Measurements from ENCODE around the gene MYO5C. TPM values are rescaled to one million over a fixed set of nuclear protein-coding genes. Genes with fewer than 3 reads are reported as not detected.

The MYO5C gene
- total RNA-seq, 1 donor from 2014 or later = 4.5 TPM

- TF ChIP-seq EZH2 (IDR thresholded peaks at IDR 0.05; ENCODE audit: insufficient read depth, low read length) (no peak), CTCF (IDR thresholded peaks at IDR 0.05; ENCODE audit: insufficient read depth, low read depth, low read length) (no peak)
- H3K4me3 Mint-ChIP-seq (ENCODE audit: unreplicated experiment) = peak overlapping the region; percentile 45
- H3K27me3 Mint-ChIP-seq (ENCODE audit: low read depth, unreplicated experiment) = no peaks in the 10 kb centered on the region
- Histone ChIP-seq H3K4me3 (ENCODE audit: insufficient read depth, low read depth, low read length) (no peak overlapping the region), H3K9me3 (ENCODE audit: insufficient read depth, low read depth, low read length) (no peaks in the 10 kb centered on the region), H3K36me3 (ENCODE audit: insufficient read depth, low read length) (peaks cover 5% of the 10 kb centered on the region), H3K4me1 (ENCODE audit: insufficient read depth, low read length) (peaks cover 16% of the 10 kb centered on the region), H3K27me3 (ENCODE audit: insufficient read depth, low read length) (no peaks in the 10 kb centered on the region), H4K20me1 (ENCODE audit: insufficient read depth, low read length) (no peaks in the 10 kb centered on the region), H2AFZ (ENCODE audit: low read depth, low read length) (no peak overlapping the region), H3K4me2 (ENCODE audit: low read length) (peak overlapping the region; percentile 72), H3K9ac (ENCODE audit: low read length) (peak overlapping the region; percentile 61), H3K27ac (ENCODE audit: low read depth, low read length) (peak overlapping the region; percentile 63), H3K79me2 (ENCODE audit: insufficient read depth, low read length) (no peaks in the 10 kb centered on the region)
- DNase-seq (ENCODE audit: low read depth) (peak; percentile 75), FAIRE-seq (peak; percentile 65)
- no peaks in the 10 kb centered on the region for H3K9me3 Mint-ChIP-seq (ENCODE audit: unreplicated experiment)
- H3K4me1 Mint-ChIP-seq (ENCODE audit: low read depth, unreplicated experiment) = peaks cover 34% of the 10 kb centered on the region
- H3K27ac Mint-ChIP-seq (ENCODE audit: unreplicated experiment) = peak overlapping the region; percentile 77
- no peaks in the 10 kb centered on the region for H3K36me3 Mint-ChIP-seq (ENCODE audit: low read depth, unreplicated experiment)
Observed at GRCh38 chr15:52337198-52337853, 41.7 kb upstream of the MYO5C start.

GRCh38 chr15:52336529-52336928, 40.9 kb upstream of the MYO5C start:
- no peak overlapping the region for H3K4me3 Mint-ChIP-seq (ENCODE audit: unreplicated experiment)
- H3K9ac ChIP-seq (ENCODE audit: low read length) = no peak overlapping the region
- H3K27ac Mint-ChIP-seq (ENCODE audit: unreplicated experiment) = peak overlapping the region; percentile 77
- peak overlapping the region; percentile 72 for H3K4me2 ChIP-seq (ENCODE audit: low read length)
- DNase-seq (ENCODE audit: low read depth) = no peak
- no peak overlapping the region for H3K27ac ChIP-seq (ENCODE audit: low read depth, low read length)
- H4K20me1 ChIP-seq (ENCODE audit: insufficient read depth, low read length) = no peaks in the 10 kb centered on the region
- peaks cover 36% of the 10 kb centered on the region for H3K4me1 Mint-ChIP-seq (ENCODE audit: low read depth, unreplicated experiment)
- H3K9me3 Mint-ChIP-seq (ENCODE audit: unreplicated experiment) = no peaks in the 10 kb centered on the region
- no peak overlapping the region for H3K4me3 ChIP-seq (ENCODE audit: insufficient read depth, low read depth, low read length)
- TF ChIP-seq CTCF (IDR thresholded peaks at IDR 0.05; ENCODE audit: insufficient read depth, low read depth, low read length) = no peak
- no peak for TF ChIP-seq EZH2 (IDR thresholded peaks at IDR 0.05; ENCODE audit: insufficient read depth, low read length)
- FAIRE-seq = no peak
- no peak overlapping the region for H2AFZ ChIP-seq (ENCODE audit: low read depth, low read length)
- H3K27me3 ChIP-seq (ENCODE audit: insufficient read depth, low read length) = no peaks in the 10 kb centered on the region
- H3K79me2 ChIP-seq (ENCODE audit: insufficient read depth, low read length) = no peaks in the 10 kb centered on the region
- H3K27me3 Mint-ChIP-seq (ENCODE audit: low read depth, unreplicated experiment) = no peaks in the 10 kb centered on the region
- peaks cover 19% of the 10 kb centered on the region for H3K4me1 ChIP-seq (ENCODE audit: insufficient read depth, low read length)
- H3K36me3 Mint-ChIP-seq (ENCODE audit: low read depth, unreplicated experiment) = no peaks in the 10 kb centered on the region
- H3K36me3 ChIP-seq (ENCODE audit: insufficient read depth, low read length) = peaks cover 5% of the 10 kb centered on the region
- H3K9me3 ChIP-seq (ENCODE audit: insufficient read depth, low read depth, low read length) = no peaks in the 10 kb centered on the region

GRCh38 chr15:52334491-52335160, 39.0 kb upstream of the MYO5C start:
- Mint-ChIP-seq H3K4me3 (ENCODE audit: unreplicated experiment) (no peak overlapping the region), H3K36me3 (ENCODE audit: low read depth, unreplicated experiment) (no peaks in the 10 kb centered on the region), H3K4me1 (ENCODE audit: low read depth, unreplicated experiment) (peaks cover 40% of the 10 kb centered on the region), H3K27ac (ENCODE audit: unreplicated experiment) (no peak overlapping the region), H3K9me3 (ENCODE audit: unreplicated experiment) (no peaks in the 10 kb centered on the region), H3K27me3 (ENCODE audit: low read depth, unreplicated experiment) (no peaks in the 10 kb centered on the region)
- Histone ChIP-seq H3K4me3 (ENCODE audit: insufficient read depth, low read depth, low read length) (no peak overlapping the region), H3K27me3 (ENCODE audit: insufficient read depth, low read length) (no peaks in the 10 kb centered on the region), H3K79me2 (ENCODE audit: insufficient read depth, low read length) (no peaks in the 10 kb centered on the region), H3K36me3 (ENCODE audit: insufficient read depth, low read length) (peaks cover 3% of the 10 kb centered on the region), H3K4me1 (ENCODE audit: insufficient read depth, low read length) (peaks cover 21% of the 10 kb centered on the region), H3K27ac (ENCODE audit: low read depth, low read length) (no peak overlapping the region), H3K9ac (ENCODE audit: low read length) (no peak overlapping the region), H4K20me1 (ENCODE audit: insufficient read depth, low read length) (no peaks in the 10 kb centered on the region), H2AFZ (ENCODE audit: low read depth, low read length) (no peak overlapping the region), H3K4me2 (ENCODE audit: low read length) (peak overlapping the region; percentile 12), H3K9me3 (ENCODE audit: insufficient read depth, low read depth, low read length) (no peaks in the 10 kb centered on the region)
- DNase-seq (ENCODE audit: low read depth) (no peak), FAIRE-seq (peak; percentile 52)
- TF ChIP-seq CTCF (IDR thresholded peaks at IDR 0.05; ENCODE audit: insufficient read depth, low read depth, low read length) = no peak
- no peak for TF ChIP-seq EZH2 (IDR thresholded peaks at IDR 0.05; ENCODE audit: insufficient read depth, low read length)

Measured in astrocyte (in vitro differentiated cells and primary cell).